ENCODE measurements around the gene MRPS22. TPM values are rescaled to one million over a fixed set of nuclear protein-coding genes. Genes with fewer than 3 reads are reported as not detected.

MRPS22 gene
- total RNA-seq, 1 donor from 2014 or later: 8.3 TPM

DNA sequence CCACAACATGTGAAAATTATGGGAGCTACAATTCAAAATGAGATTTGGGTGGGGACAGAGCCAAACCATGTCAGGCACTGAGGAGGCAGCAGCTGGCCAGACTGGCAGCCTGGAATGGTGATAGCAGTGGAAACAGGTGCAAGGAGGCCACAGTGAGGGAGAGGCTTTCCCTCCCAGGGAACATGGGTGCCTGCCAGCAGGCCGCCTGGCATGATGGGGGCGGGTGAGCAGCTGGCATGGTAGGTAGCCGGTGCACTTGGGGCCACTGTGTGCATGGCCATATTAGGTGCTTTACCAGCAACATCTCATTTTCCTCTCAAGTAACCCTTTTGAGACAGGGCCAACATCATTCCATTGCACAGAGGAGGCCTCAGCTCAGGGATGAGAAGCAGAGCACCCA is 18.3 kb upstream of the MRPS22 start:
- intact Hi-C loops (cut with DNase I): loop anchor here (5.0 kb wide), 1 partner anchor 388 kb away; no protein-coding TSS in a partner anchor
- H3K4me1 ChIP-seq: no peaks in the 10 kb centered on the region

GRCh38 chr3:139326131-139326530 is 17.7 kb upstream of the MRPS22 start:
- H3K9me3 ChIP-seq: no peaks in the 10 kb centered on the region
- intact Hi-C loops (cut with DNase I): loop anchor here (5.0 kb wide), 1 partner anchor 389 kb away; no protein-coding TSS in a partner anchor

More for the DNA sequence above, 18.3 kb upstream of the MRPS22 start:
- Histone ChIP-seq H3K27ac (no peak overlapping the region), H3K9me3 (no peaks in the 10 kb centered on the region), H3K27me3 (no peaks in the 10 kb centered on the region), H3K36me3 (no peaks in the 10 kb centered on the region), H3K4me3 (no peak overlapping the region)
- TF ChIP-seq CTCF (IDR thresholded peaks at IDR 0.05): no peak
- DNase-seq (ENCODE audit: low spot score in 2 of 2): no peak

GRCh38 chr3:139326707-139327106 is 17.1 kb upstream of the MRPS22 start:
- H3K9me3 ChIP-seq: no peaks in the 10 kb centered on the region
- intact Hi-C loops (cut with DNase I): loop anchor here (5.0 kb wide), 1 partner anchor 389 kb away; no protein-coding TSS in a partner anchor

More at GRCh38 chr3:139326131-139326530, 17.7 kb upstream of the MRPS22 start:
- Histone ChIP-seq H3K27ac (no peak overlapping the region), H3K27me3 (no peaks in the 10 kb centered on the region), H3K36me3 (no peaks in the 10 kb centered on the region), H3K4me3 (no peak overlapping the region), H3K4me1 (no peaks in the 10 kb centered on the region)
- no peak for TF ChIP-seq CTCF (IDR thresholded peaks at IDR 0.05)
- no peak for DNase-seq (ENCODE audit: low spot score in 2 of 2)

DNA sequence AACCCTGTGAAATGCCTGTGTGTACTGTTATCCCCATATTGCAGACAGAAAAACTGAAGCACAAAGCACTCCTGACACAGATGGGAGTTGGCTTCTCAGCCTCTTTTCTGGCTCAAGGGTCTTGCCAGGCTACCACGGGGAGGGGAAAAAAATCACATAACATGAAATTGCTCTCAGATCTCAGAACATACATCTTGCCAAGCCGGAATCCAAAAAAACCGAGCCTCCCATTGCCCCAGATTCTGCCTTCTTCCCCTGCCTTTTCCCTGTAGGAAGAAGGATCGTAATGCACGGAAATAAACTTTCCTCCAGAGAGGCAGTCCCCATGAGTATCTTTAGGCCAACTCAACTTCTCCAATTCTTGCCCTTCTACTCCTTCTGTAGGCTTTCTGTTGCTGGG is 16.6 kb upstream of the MRPS22 start:
- Histone ChIP-seq H3K9me3 (no peaks in the 10 kb centered on the region), H3K27ac (no peak overlapping the region), H3K4me1 (no peaks in the 10 kb centered on the region), H3K4me3 (no peak overlapping the region), H3K27me3 (no peaks in the 10 kb centered on the region), H3K36me3 (no peaks in the 10 kb centered on the region)
- no peak for DNase-seq (ENCODE audit: low spot score in 2 of 2)
- intact Hi-C loops (cut with DNase I): loop anchor here (5.0 kb wide), 1 partner anchor 390 kb away; no protein-coding TSS in a partner anchor
- TF ChIP-seq CTCF (IDR thresholded peaks at IDR 0.05): no peak

More at GRCh38 chr3:139326707-139327106, 17.1 kb upstream of the MRPS22 start:
- no peak overlapping the region for H3K27ac ChIP-seq
- DNase-seq (ENCODE audit: low spot score in 2 of 2): no peak
- H3K4me3 ChIP-seq: no peak overlapping the region
- no peaks in the 10 kb centered on the region for H3K27me3 ChIP-seq
- TF ChIP-seq CTCF (IDR thresholded peaks at IDR 0.05): no peak
- H3K36me3 ChIP-seq: no peaks in the 10 kb centered on the region
- no peaks in the 10 kb centered on the region for H3K4me1 ChIP-seq

GRCh38 chr3:139327861-139328260 is 16.0 kb upstream of the MRPS22 start:
- H3K27me3 ChIP-seq: no peaks in the 10 kb centered on the region
- no peak for DNase-seq (ENCODE audit: low spot score in 2 of 2)
- intact Hi-C loops (cut with DNase I): loop anchor here (2.0 to 5.0 kb wide), 3 partner anchors 215 to 911 kb away; no protein-coding TSS in a partner anchor
- H3K4me3 ChIP-seq: no peak overlapping the region
- no peak overlapping the region for H3K27ac ChIP-seq
- H3K9me3 ChIP-seq: no peaks in the 10 kb centered on the region
- no peaks in the 10 kb centered on the region for H3K4me1 ChIP-seq
- no peak for TF ChIP-seq CTCF (IDR thresholded peaks at IDR 0.05)
- no peaks in the 10 kb centered on the region for H3K36me3 ChIP-seq

Measured in ascending aorta (tissue), 2 donors.